Lower leg skin (tissue), 3 donors: Measurements from ENCODE around the gene PDXDC1.

Experiments used
- POLR2A ChIP-seq, 2 donors: fragments of 450-650 bp; IDR thresholded peaks; one replicate each; pipeline ENCODE4 v1.6.1; 2016 to 2017; ENCODE audit warnings: antibody characterized with exemption in 2 of 2, mild to moderate bottlenecking in 1 of 2, moderate library complexity in 1 of 2
- TF ChIP-seq, protein P1 (sequence below), 3 donors: fragments of 450-650 bp; IDR thresholded peaks; one replicate each; pipeline ENCODE4 v1.5.1; 2016; ENCODE audit warnings: antibody characterized with exemption in 3 of 3, mild to moderate bottlenecking in 3 of 3, moderate library complexity in 2 of 3

DNA sequence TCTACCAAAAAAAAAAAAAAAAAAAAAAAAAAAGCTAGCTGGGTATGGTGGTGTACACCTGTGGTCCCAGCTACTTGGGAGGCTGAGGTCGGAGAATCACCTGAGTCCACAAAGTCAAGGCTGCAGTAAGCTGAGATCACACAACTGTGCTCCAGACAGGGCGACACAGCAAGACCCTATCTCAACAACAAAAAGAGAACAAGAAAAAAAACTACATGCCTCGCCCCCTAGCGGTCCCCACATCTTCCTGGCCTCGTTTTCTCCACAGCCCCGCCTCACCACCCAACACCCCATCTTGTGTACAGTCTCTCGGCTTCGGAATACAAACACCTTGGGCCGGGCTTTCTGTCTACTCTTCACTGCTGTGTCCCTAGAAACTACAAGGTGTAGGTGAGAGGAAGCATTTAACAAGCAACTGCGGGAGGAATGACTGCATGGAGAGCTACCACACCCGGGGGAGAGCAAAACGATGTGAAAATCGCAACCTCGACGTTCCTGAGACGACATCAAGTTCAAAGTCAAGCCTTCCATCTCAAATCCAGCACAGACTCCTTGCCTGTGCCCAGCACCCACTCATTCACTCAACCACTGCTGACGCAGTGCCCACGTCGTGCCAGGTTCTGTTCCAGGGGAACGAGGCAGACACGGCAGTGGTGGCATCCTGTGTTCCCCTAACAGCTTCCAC is 72.0 kb downstream of the PDXDC1 start:
- no peak for TF ChIP-seq POLR2A (IDR thresholded peaks at IDR 0.05)
- TF ChIP-seq, protein P1, sequence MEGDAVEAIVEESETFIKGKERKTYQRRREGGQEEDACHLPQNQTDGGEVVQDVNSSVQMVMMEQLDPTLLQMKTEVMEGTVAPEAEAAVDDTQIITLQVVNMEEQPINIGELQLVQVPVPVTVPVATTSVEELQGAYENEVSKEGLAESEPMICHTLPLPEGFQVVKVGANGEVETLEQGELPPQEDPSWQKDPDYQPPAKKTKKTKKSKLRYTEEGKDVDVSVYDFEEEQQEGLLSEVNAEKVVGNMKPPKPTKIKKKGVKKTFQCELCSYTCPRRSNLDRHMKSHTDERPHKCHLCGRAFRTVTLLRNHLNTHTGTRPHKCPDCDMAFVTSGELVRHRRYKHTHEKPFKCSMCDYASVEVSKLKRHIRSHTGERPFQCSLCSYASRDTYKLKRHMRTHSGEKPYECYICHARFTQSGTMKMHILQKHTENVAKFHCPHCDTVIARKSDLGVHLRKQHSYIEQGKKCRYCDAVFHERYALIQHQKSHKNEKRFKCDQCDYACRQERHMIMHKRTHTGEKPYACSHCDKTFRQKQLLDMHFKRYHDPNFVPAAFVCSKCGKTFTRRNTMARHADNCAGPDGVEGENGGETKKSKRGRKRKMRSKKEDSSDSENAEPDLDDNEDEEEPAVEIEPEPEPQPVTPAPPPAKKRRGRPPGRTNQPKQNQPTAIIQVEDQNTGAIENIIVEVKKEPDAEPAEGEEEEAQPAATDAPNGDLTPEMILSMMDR (IDR thresholded peaks at IDR 0.05), result no peak
